VCaP (cell line): ENCODE data around the gene TNFRSF4.

Experiments
- H3K27ac ChIP-seq: fragments of 450-650 bp; 2 replicates; pipeline ENCODE4 v1.5.1; 2017
- CTCF ChIP-seq: fragments of 450-650 bp; conservative IDR thresholded peaks from 2 replicates; pipeline ENCODE4 v1.5.1; 2017; ENCODE audit warnings: mild to moderate bottlenecking, moderate library complexity

Gene TNFRSF4

GRCh38 chr1:1191734-1192133, 22.2 kb downstream of the TNFRSF4 start:
- H3K27ac ChIP-seq: no peak overlapping the region
- no peak for TF ChIP-seq CTCF

DNA sequence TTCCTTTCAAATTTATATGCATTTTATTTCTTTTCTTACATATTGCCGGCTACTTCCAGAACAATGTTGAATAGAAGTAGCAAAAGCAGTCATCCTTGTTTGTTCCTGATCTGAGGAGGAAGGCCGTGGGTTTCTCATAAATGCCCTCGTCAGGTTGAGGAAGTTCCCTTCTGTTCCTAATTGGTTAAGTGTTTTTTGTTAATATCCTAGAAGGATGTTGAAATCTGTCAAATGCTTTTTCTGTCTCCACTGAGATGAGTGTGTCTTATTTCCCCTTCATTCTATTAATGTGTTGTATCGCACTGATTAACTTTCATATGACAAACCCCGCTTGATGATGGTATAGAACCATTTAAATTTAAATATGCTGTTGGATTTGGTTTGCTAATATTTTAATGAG, 24.8 kb downstream of the TNFRSF4 start:
- no peak for TF ChIP-seq CTCF
- H3K27ac ChIP-seq: no peak overlapping the region

DNA sequence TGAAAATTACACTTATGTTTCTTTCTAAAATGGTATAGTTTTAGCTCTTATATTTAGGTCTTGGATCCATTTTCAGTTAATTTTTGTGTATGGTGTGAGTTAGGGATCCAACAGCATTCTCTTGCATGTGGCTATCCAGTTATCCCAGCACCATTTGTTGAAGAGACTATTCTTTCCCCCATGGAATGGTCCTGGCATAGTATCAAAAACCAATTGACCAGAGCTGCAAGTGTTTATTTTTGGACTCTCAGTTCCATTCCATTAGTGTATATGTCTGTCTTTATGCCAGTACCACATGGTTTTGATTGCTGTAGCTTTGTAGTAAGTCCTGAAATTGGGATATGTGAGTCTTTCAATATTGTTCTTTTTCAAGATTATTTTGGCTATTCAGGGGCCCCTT, 26.0 kb downstream of the TNFRSF4 start:
- no peak overlapping the region for H3K27ac ChIP-seq
- no peak for TF ChIP-seq CTCF

DNA sequence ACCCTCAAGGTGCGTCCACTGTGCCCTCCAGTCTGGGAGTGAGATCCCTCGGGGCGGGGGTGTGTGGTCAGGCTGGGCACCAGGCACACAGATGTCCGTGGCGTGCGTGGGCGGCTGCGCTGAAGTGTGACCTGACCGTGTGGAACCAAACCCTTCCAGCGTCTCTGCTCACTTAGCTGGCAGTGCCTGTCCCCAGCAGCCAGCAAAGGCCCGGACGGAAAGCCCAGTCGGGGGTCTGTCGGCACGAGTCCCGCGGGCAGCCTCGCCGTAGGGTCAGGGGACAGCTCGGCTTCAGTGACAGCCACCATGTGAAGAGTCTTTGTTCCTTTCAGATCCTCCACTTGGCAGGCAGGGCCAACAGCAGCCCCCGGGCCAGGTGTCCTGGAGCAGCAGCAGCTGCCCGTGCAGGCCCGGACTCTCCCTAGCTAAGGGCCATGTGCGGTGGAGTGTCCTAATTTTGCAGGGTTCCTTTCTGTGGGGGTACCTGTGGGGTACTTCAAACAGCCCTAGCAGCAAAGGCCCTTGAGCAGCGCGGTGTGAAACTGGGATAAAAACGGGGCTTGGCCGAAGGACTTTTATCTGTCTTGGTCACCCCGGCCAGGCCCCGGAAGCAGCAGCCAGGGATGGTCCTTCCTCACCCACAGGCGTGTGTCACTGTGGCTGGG, 28.7 kb downstream of the TNFRSF4 start:
- no peak overlapping the region for H3K27ac ChIP-seq
- no peak for TF ChIP-seq CTCF

DNA sequence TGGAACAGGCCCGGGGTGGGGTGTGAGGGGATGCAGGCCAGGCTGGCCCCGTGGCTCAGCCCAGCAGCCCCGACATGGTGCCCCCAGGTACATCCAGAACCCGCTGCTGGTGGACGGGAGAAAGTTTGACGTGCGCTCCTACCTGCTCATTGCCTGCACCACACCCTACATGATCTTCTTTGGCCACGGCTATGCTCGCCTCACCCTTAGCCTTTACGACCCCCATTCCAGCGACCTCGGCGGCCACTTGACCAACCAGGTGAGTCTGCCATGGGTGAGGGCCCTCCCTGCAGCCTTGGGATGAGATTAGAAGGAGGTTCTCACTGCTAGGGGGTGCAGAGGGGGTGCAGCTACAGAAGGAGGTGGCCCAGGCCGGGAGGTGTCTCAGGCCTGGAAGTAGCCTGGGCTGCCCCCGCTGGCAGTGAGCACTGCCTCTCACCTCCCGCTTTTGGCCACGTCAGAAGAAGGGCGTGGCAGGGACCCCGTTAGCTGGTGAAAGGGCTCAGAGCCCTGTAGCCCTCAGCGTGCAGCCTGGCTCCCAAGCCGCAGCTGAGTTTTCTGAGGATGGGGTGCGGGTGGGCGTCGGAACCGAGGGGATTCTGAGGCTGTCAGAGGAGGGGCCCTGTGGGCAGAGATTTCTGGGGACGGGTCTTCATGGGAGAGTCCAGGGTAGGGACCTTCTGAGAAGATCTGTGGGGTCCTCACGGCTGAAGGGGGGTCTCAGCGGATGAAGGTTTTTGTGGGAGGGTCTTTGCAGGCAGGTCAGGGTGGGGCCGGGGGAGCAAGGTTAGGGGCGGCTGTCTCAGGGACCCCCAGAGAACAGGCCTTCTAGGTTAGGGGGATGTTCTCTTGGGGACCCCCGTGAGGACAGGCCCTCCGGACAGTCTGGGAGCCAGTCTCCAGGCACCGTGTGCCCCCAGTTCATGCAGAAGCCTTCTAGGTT, 29.8 kb downstream of the TNFRSF4 start:
- H3K27ac ChIP-seq: no peak overlapping the region
- TF ChIP-seq CTCF: no peak

DNA sequence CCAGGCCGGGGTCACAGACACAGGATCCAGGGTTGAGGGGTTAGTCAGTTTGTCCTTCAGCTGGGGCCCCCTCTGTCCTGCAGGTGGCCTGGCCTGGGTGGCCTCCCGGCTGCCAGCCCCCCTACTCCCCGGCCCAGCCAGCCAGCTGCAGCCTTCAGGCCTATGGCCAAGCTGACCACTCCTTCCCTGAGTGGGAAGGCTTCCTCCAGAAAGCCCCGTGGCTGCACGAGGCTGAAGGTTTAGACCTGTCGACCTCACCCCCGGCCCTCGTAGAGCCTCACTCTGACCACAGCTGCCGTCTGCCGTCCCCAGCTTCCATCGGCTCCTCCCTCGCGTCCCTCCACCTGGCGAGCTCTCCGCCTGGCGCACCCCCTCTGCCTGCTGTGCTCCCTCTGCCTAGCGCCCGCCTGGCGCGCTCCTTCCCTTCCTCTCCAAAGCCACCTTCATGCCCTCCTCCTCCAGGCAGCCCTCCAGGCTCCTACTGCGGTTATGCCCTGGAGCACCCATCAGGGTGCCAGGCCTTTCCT, 30.7 kb downstream of the TNFRSF4 start:
- H3K27ac ChIP-seq: no peak overlapping the region
- no peak for TF ChIP-seq CTCF

DNA sequence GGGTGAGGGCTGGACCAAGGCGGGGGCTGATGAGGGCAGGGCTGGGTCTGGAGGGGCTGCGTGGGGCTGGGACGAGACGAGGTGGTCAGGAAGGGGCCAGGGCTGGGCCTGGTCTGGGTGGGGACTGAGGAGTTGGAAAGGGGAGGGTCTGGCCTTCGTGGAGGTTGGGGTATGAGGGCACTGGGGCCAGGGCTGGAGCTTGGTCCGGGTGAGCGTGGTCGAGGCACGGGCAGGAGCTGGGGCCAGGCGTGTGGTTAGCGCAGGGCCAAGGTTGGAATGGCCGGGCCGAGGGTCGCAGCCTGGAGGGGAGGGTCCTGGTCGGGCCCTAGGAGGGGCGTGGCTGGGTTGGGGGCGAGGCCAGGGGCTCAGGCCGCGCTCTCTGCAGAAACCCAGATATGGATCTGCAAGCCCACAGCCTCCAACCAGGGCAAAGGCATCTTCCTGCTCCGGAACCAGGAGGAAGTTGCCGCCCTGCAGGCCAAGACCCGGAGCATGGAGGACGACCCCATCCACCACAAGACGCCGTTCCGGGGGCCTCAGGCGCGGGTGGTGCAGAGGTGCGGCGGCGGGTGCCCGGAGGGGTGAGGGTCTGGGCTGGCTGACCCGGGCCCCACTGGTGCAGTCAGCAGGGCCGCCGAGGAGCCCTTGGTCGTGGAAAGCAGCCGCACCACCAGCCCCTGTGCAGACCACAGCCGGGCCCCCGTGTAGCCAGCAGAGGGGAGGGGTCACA, 31.3 kb downstream of the TNFRSF4 start:
- no peak overlapping the region for H3K27ac ChIP-seq
- TF ChIP-seq CTCF: no peak
